NOMO-1 treated with dmso at 0.1 percent for 144 hours (cell line): ENCODE data around the gene CFI.

ENCODE experiments used
- DNase-seq: peaks from one replicate; lab custom pipeline; 2025; ENCODE audit not compliant: unreplicated experiment; lab: John Stamatoyannopoulos, UW

The CFI gene

GRCh38 chr4:109801895-109802319 is at the start of gene CFI:
Gene CFI, minus strand, starts transcription at chr4:109801999. Its CDS starts 28 bp downstream, at chr4:109801971.
- no peak for DNase-seq

- DNase-seq = no peak
Measured at GRCh38 chr4:109850601-109851000, 48.8 kb upstream of the CFI start.

DNA sequence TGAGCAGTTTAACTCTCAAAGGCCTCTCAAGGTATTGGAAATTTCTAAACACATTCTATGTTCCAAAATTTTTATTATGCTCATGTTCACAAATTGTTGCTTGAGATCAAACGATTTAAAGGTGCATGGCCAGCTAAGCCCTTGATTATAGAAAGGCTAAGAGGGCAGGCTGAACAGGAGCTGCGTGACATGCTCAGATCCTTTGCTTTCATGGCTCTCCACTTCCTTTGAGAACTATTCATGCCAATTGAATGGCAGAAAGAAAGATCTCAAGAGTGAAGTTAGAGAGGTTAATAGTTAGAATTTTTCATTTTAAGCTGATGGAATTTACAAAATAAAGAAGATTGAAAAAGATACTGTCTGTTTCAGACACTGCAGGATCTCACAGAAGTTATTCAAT is 46.7 kb upstream of the CFI start:
- no peak for DNase-seq

DNA sequence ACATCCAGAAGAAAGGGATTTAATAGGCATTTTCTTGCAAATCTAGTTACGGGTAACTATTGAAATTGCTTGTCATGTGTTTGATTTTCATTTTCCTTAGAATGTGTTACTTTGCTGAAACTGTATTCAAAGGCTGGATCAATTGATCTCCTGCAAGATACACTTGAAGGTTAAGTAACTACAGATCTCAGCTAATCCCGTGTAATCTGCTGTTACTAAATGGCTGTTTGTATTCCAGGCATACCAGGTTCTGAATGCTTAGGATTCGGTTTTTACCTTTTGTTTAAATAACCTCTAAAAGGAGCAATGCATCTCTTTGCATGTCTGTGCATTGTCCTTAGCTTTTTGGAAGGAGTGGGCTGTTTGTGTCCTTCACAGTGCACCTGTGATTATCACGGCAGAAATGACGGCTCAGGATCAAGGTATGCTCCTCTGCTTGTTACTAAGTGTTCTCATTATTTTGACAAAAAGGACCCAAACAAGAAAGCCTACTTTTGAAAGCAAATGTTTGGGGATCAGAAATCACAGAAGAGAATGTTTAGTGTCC is 46.2 kb upstream of the CFI start, which contains the start of gene LRIT3:
LRIT3 (plus strand) TSS at position 212 of the 547 bp plus-strand sequence; CDS start at position 307, 95 bp downstream.
- DNase-seq = no peak

- DNase-seq = no peak
Measured at GRCh38 chr4:109846395-109847098, 44.7 kb upstream of the CFI start.

DNA sequence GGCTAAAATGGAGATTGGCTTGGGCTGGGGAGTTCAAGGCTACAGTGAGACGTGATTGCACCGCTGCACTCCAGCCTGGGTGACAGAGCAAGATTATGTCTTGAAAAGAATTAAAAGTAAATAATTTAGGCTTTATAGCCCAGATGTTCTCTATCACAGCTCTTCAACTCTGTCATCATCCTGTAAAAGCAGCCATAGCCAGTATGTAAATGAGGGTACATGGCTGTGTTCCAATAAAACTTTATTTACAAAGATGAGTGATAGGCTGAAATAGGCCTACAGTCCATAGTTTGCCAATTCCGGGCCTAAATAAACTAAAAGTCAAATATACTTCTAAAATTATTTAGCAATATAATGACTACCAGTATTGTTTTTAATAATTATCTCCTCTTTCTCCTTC is 35.2 kb upstream of the CFI start:
- DNase-seq = no peak

GRCh38 chr4:109833756-109834155 is 32.0 kb upstream of the CFI start:
- no peak for DNase-seq

DNA sequence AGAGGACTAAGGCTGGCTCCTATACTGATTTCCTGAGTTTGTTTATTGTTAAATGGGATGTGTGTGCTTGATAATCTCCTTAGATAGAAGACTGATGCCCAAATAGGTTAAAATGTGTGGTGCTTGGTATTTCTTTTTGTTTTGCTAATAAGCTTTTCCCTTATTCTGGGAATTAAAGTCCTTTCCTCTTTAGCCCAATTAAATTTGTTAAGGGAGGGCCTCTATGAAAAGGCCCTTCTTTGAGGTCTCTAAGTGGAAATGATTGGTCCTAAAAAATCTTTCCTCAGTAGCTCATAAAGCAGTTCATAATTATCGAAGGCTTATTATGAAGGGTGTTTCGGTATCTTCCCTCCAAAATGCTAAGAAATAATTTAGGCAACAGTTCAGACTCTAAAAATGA is 25.9 kb upstream of the CFI start, which contains the start of gene RRH:
RRH (plus strand) TSS at position 301 of the 400 bp plus-strand sequence; CDS start at position 357, 56 bp downstream.
- no peak for DNase-seq

GRCh38 chr4:109826719-109827118 is 24.9 kb upstream of the CFI start:
- DNase-seq = no peak

- DNase-seq = no peak
Measured at GRCh38 chr4:109821185-109821584, 19.4 kb upstream of the CFI start.

GRCh38 chr4:109820563-109820962 is 18.8 kb upstream of the CFI start:
- no peak for DNase-seq

DNA sequence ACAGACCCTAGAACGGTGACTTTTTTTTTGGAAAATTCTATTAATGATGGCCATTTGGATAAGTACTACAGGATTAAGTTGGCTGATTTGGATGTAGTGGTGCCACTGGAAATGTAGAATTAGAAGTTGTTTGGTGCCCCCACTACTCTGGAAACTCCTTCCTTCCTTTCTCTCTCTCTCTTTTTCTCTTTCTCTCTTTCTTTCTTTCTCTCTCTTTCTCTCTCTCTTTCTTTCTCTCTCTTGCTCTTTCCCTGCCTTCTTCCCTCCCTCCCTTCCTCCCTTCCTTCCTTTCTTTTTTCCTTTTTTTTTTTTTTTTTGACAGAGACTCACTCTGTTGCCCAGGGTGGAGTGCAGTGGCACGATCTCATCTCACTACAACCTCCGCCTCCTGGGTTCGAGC is 16.5 kb upstream of the CFI start:
- no peak for DNase-seq

DNA sequence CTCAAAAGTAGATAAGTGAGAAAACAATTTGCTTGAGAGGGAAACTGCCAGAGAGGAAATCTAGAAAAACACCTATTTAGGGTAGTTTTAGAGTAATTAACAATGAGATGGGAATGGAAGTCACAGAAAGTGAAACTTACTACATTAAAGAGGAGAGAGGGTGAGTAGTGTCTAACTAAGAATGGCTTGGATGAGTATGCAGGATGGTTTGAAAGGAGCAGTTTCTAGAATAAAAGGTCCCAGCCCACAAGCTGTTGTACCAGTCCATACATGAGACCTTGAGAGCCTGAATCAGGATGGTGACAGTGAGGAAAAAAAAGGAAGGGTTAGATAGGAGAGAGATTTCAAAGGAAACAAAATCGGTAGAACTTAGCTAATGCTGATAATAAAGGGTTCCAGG is 15.1 kb upstream of the CFI start:
- DNase-seq = no peak

GRCh38 chr4:109816082-109816442 is 14.3 kb upstream of the CFI start:
- DNase-seq = no peak

GRCh38 chr4:109815151-109816081 is 13.6 kb upstream of the CFI start, which contains the start of gene GAR1:
Gene GAR1, plus strand, starts transcription at chr4:109815762. Its CDS starts 403 bp downstream, at chr4:109816165.
- peak; percentile 91 for DNase-seq

DNA sequence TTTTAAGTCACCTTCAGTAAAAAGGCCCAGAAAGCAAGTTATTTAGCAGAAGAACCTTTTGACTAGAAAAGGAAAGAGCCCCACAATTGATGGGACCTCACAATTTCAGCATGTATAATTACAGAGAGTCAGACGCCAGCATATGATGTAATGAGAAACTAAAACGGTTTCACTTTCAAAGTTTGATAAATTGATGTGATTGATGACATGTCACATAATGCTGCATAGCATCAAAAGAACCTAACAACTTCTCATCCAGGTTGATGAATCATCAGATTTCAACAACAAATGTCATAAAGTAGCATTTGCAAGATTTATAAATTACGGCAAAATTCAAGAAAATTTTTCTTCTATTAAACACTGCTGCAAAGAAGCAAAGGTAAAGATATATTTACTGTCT is 9.9 kb upstream of the CFI start:
- DNase-seq = no peak

DNA sequence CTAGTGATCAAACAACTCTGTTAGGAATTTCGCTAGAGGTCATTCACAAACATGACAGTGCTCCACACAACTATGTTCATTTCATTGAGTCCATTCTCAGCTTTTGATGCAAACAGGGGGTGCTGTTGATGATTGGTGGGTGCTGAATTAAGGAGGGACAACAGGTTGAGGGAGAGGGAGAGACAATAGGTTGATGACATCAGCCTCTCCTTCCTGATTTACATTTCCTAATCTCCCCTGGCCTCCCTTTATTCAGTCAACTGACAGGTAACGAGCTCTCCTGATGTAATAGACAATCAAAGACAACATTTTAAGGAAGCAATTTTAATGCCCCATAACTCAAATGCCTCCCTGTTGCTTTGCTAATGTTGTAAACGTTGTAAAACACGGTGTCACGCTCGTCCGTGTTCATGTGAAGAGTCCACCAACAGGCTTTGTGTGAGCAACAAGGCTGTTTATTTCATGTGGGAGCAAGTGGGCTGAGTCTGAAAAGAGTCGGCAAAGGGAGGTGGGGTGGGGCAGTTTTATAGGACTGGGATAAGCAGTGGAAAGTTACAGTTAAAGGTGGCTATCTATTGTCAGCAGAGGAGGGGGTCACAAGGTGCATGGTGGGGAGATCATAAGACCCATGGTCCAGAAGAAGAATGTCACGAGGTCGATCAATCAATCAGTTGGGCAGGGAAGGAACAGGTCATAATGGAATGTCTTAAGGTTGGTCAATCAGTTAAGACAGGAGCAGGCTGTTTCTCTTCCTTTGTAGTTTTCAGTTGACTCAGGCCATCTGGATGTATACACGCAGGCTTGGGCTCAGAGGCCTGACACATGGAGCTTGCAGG is 9.0 kb upstream of the CFI start:
- DNase-seq = no peak

DNA sequence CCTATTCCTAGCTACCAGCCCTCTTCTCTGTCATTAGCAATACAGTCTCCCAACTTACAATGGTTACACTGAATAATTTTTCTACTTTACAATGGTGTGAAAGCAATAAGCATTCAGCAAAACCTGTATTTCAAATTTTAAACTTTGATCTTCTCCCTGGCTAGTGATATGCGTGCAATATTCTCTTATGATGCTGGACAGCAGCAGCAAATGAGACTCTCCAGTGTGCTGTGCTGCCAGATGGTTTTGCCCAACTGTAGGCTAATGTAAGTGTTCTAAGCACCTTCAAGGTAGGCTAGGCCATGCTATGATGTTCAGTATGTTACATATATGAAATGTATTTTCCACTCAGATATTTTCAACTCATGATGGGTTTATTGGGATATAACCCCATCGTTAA is 7.9 kb upstream of the CFI start:
- no peak for DNase-seq

DNA sequence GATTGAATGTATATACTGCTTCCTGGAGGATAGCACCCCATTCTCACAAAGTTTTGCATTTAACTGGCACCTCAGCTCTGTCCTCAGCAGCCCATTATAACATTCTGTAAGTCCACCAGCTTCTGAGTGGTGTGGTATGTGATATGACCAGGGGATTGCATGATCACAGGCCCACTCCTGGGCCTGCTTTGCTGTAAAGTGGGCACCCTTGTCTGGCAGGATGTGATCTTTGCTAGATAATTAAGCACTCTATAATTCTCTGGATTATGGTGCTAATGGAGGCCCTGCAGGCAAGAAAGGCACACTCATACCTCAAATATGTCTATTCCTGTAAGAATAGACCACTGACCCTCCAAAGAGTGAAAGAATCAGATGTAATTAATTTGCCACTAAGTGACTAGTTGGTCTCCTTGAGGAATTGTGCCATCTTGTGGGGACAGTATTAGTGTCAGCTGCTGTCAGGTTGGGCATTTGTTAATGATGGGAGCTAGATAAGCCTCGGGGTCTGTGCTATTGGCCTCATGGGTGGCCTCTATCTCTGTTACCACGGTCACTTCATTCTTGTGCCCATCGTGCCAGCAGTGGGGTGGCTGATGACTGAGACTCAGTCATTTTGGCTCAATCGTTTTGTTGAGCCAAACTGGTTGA is 2.2 kb upstream of the CFI start:
- DNase-seq = no peak

DNA sequence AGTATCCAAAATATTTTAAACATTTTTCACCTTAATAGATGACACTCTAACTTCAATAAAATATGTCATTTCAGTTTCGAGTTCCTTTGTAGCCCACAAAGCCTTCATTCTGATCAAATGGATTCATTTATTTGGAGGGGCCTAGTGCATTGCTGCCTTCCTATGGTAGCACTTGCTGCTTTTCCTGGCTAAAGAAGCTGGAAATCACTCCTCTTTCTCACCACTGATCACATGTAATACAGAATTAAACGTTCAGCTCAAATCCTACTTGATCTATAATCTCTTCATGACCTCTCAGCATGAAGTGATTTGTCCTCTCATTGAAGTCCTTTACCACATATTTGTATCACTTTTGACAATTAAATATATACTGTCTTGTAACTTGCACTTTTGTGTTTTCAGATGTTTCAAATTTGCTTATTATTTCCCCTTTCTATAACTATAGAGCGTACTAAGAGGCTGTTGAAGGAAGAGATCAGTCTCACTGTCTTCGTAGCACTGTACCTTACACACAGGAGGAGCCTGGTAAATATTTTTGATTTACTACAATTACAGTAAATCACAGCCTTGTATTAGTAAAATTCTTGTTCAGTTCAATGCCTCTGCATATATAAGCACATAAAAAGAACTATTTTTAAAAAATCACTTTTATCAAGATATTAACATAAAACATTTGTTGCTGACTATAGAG is 555 bp downstream of the CFI start:
- no peak for DNase-seq
